Osteoblast (primary cell): Measurements from ENCODE around the gene ARHGEF11. TPM values are rescaled to one million over a fixed set of nuclear protein-coding genes. Genes with fewer than 3 reads are reported as not detected.

ENCODE experiments used
- DNase-seq: peaks from one replicate; pipeline ENCODE4 v3.0.0; 2011; ENCODE audit warnings: low spot score, mixed read lengths; ENCODE audit not compliant: insufficient read length; ENCODE audit errors: missing footprints
- H2AFZ ChIP-seq: 2 replicates; pipeline ENCODE4 v1.6.0; 2011; ENCODE audit warnings: mild to moderate bottlenecking, low read length
- H3K27ac ChIP-seq: 2 replicates; pipeline ENCODE4 v1.5.1; 2011; ENCODE audit warnings: mild to moderate bottlenecking, low read depth, low read length, moderate library complexity
- H3K27me3 ChIP-seq: 2 replicates; pipeline ENCODE4 v1.6.0; 2012; ENCODE audit warnings: mild to moderate bottlenecking, control low read depth, inconsistent platforms, low read length, moderate library complexity; ENCODE audit not compliant: insufficient read depth
- H3K36me3 ChIP-seq: 2 replicates; pipeline ENCODE4 v1.5.1; 2011; ENCODE audit warnings: mild to moderate bottlenecking, low read length, control low read depth, moderate library complexity; ENCODE audit not compliant: insufficient read depth
- H3K4me1 ChIP-seq: 2 replicates; pipeline ENCODE4 v1.5.1; 2011; ENCODE audit warnings: mild to moderate bottlenecking, low read length, control low read depth, moderate library complexity; ENCODE audit not compliant: insufficient read depth
- H3K4me2 ChIP-seq: 2 replicates; pipeline ENCODE4 v1.6.0; 2011; ENCODE audit warnings: mild to moderate bottlenecking, low read length; ENCODE audit not compliant: insufficient read depth
- H3K4me3 ChIP-seq: fragments of 200-600 bp; sonication (generic); 3 replicates; pipeline ENCODE4 v1.5.1; 2012; ENCODE audit warnings: mild to moderate bottlenecking, low read length, inconsistent platforms; ENCODE audit not compliant: insufficient read depth
- H3K79me2 ChIP-seq: 2 replicates; pipeline ENCODE4 v1.6.0; 2012; ENCODE audit warnings: mild to moderate bottlenecking, low read length, control low read depth, inconsistent platforms; ENCODE audit not compliant: insufficient read depth
- H3K9me3 ChIP-seq: 2 replicates; pipeline ENCODE4 v1.5.1; 2011; ENCODE audit warnings: low read depth, low read length, control low read depth
- H4K20me1 ChIP-seq: 2 replicates; pipeline ENCODE4 v1.6.0; 2012; ENCODE audit warnings: mild to moderate bottlenecking, low read length, control low read depth; ENCODE audit not compliant: insufficient read depth
- total RNA-seq: library from RNA; depleted of rRNA; stranded (reverse); fragments of >200 nt; gene quantifications from 2 replicates; pipeline ENCODE4 v1.2.3, GENCODE V29; 2012
- TF ChIP-seq, protein P1 (sequence below): IDR thresholded peaks from 2 replicates; pipeline ENCODE4 v1.5.1; 2011; ENCODE audit warnings: mild to moderate bottlenecking, low read depth, low read length, moderate library complexity; ENCODE audit errors: extremely low read depth

Gene ARHGEF11
- total RNA-seq, 1 donor, result 50.3 TPM

DNA sequence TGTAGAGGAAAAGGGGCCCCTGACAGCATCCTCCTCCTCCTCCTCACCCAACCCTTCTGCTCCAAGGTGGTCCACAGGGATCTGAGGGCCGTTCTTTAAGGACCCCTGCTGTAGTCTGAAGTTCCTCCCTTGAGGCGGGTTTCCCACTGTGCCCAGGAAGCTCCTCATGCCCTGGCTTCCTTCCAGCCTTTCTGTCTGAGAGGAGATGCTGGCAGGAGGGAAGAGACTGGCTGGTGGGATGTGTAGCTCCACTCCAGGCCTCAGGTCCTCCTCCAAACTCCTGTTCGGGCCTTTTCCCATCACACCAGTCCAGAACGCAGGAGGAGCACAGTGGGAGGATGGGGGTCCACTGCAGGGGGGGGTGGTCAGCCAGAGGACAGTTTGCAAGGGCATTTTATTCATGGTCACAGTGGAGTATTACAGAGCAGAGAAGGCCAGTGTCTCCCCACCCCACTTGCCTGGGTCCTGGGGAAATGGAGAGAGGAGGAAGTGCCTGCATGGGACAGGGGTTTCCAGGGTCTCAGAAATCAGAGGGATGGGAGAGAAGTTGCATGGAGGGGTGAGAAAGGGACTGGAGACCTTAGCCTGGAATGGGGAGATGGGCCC is 46.2 kb upstream of the ARHGEF11 start:
- TF ChIP-seq, protein P1, sequence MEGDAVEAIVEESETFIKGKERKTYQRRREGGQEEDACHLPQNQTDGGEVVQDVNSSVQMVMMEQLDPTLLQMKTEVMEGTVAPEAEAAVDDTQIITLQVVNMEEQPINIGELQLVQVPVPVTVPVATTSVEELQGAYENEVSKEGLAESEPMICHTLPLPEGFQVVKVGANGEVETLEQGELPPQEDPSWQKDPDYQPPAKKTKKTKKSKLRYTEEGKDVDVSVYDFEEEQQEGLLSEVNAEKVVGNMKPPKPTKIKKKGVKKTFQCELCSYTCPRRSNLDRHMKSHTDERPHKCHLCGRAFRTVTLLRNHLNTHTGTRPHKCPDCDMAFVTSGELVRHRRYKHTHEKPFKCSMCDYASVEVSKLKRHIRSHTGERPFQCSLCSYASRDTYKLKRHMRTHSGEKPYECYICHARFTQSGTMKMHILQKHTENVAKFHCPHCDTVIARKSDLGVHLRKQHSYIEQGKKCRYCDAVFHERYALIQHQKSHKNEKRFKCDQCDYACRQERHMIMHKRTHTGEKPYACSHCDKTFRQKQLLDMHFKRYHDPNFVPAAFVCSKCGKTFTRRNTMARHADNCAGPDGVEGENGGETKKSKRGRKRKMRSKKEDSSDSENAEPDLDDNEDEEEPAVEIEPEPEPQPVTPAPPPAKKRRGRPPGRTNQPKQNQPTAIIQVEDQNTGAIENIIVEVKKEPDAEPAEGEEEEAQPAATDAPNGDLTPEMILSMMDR, result no peak
- no peak overlapping the region for H3K4me3 ChIP-seq
- no peaks in the 10 kb centered on the region for H3K36me3 ChIP-seq
- H3K27me3 ChIP-seq, result no peaks in the 10 kb centered on the region
- no peaks in the 10 kb centered on the region for H4K20me1 ChIP-seq
- no peak overlapping the region for H3K27ac ChIP-seq
- H2AFZ ChIP-seq, result peak overlapping the region; percentile 15
- no peaks in the 10 kb centered on the region for H3K9me3 ChIP-seq
- no peak overlapping the region for H3K4me2 ChIP-seq
- H3K4me1 ChIP-seq, result peaks cover 6% of the 10 kb centered on the region
- no peaks in the 10 kb centered on the region for H3K79me2 ChIP-seq
- peak; percentile 62 for DNase-seq

GRCh38 chr1:157091186-157091585 is 45.6 kb upstream of the ARHGEF11 start:
- H3K9me3 ChIP-seq, result no peaks in the 10 kb centered on the region
- no peaks in the 10 kb centered on the region for H3K79me2 ChIP-seq
- H3K4me3 ChIP-seq, result no peak overlapping the region
- TF ChIP-seq, protein P1, result no peak
- H3K27me3 ChIP-seq, result no peaks in the 10 kb centered on the region
- no peak overlapping the region for H2AFZ ChIP-seq
- H3K4me1 ChIP-seq, result peaks cover 6% of the 10 kb centered on the region
- H3K27ac ChIP-seq, result no peak overlapping the region
- H4K20me1 ChIP-seq, result no peaks in the 10 kb centered on the region
- no peaks in the 10 kb centered on the region for H3K36me3 ChIP-seq
- DNase-seq, result peak; percentile 43
- H3K4me2 ChIP-seq, result no peak overlapping the region

GRCh38 chr1:157090771-157091170 is 45.2 kb upstream of the ARHGEF11 start:
- H2AFZ ChIP-seq, result no peak overlapping the region

DNA sequence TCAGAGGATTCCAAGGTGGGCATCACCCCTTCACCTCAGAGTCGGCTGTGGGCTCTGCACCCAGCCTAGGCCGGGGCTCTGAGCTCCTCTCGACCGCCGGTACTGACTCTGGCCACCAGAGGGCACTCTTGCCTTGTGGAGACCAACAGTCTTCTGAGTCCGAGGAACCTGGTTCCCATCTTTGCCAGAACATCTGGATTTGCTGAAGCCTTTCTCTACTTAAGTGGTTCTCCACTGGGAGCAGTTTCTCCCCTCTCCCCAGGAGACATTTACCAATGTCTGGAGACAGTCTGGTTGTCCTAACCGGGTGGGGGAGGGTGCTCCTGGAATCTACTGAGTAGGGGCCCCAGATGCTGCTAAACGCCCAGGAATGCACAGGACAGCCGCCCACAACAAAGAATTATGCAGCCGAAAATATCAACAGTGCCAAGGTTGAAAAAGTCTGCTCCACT is 44.7 kb upstream of the ARHGEF11 start:
- H3K36me3 ChIP-seq, result no peaks in the 10 kb centered on the region
- no peak overlapping the region for H2AFZ ChIP-seq
- no peaks in the 10 kb centered on the region for H3K27me3 ChIP-seq
- H3K4me2 ChIP-seq, result peak overlapping the region; percentile 66
- H3K27ac ChIP-seq, result no peak overlapping the region
- DNase-seq, result peak; percentile 98
- H4K20me1 ChIP-seq, result no peaks in the 10 kb centered on the region
- H3K4me3 ChIP-seq, result peak overlapping the region; percentile 32
- TF ChIP-seq, protein P1, result peak; percentile 91
- H3K4me1 ChIP-seq, result peaks cover 6% of the 10 kb centered on the region
- H3K79me2 ChIP-seq, result no peaks in the 10 kb centered on the region
- no peaks in the 10 kb centered on the region for H3K9me3 ChIP-seq

More at GRCh38 chr1:157090771-157091170, 45.2 kb upstream of the ARHGEF11 start:
- TF ChIP-seq, protein P1, result no peak
- Histone ChIP-seq H4K20me1 (no peaks in the 10 kb centered on the region), H3K4me1 (peaks cover 6% of the 10 kb centered on the region), H3K27ac (no peak overlapping the region), H3K36me3 (no peaks in the 10 kb centered on the region), H3K79me2 (no peaks in the 10 kb centered on the region), H3K27me3 (no peaks in the 10 kb centered on the region), H3K4me3 (no peak overlapping the region), H3K4me2 (peak overlapping the region; percentile 66), H3K9me3 (no peaks in the 10 kb centered on the region)
- peak; percentile 50 for DNase-seq
